Kasumi-1 (cell line): Measurements from ENCODE around the gene CCSAP.
"Not testable (repeated sequence)": the region's sequence is repeated elsewhere in the genome, so short reads cannot be mapped to it uniquely, and the experiment has no call there.

ENCODE experiments used
- DNase-seq, 2 experiments: peaks; one replicate each; lab custom pipeline; 2025; lab: John Stamatoyannopoulos, UW

CCSAP gene

GRCh38 chr1:229325853-229326487 lies 16.9 kb downstream of the CCSAP start:
- no peak for DNase-seq

GRCh38 chr1:229325401-229325800 lies 17.4 kb downstream of the CCSAP start:
- DNase-seq: no peak

- DNase-seq: no peak
Measured at GRCh38 chr1:229323885-229324553, 18.8 kb downstream of the CCSAP start.

- DNase-seq: peak; percentile 25 to 48
Measured at GRCh38 chr1:229323201-229323600, 19.6 kb downstream of the CCSAP start.

GRCh38 chr1:229319487-229319886 lies 23.4 kb downstream of the CCSAP start:
- no peak for DNase-seq

- no peak for DNase-seq
Measured at GRCh38 chr1:229318056-229318455, 24.8 kb downstream of the CCSAP start.

- DNase-seq: no peak
Measured at GRCh38 chr1:229316166-229316565, 26.7 kb downstream of the CCSAP start.

- DNase-seq: no peak
Measured at GRCh38 chr1:229310833-229311232, 32.0 kb downstream of the CCSAP start.

GRCh38 chr1:229309684-229310083 lies 33.2 kb downstream of the CCSAP start:
- no peak for DNase-seq

- DNase-seq: no peak
Measured at GRCh38 chr1:229309074-229309473, 33.8 kb downstream of the CCSAP start.

- no peak for DNase-seq
Measured at GRCh38 chr1:229305392-229305791, 37.5 kb downstream of the CCSAP start.

- no peak for DNase-seq
Measured at GRCh38 chr1:229303855-229304254, 39.0 kb downstream of the CCSAP start.

GRCh38 chr1:229302740-229303139 lies 40.1 kb downstream of the CCSAP start:
- DNase-seq: no peak

GRCh38 chr1:229300099-229300757 lies 42.6 kb downstream of the CCSAP start:
- no peak for DNase-seq

- no peak for DNase-seq
Measured at GRCh38 chr1:229298887-229299503, 43.9 kb downstream of the CCSAP start.

- no peak for DNase-seq
Measured at GRCh38 chr1:229298420-229298819, 44.4 kb downstream of the CCSAP start.

GRCh38 chr1:229297746-229298145 lies 45.1 kb downstream of the CCSAP start:
- no peak for DNase-seq

- DNase-seq: no peak
Measured at GRCh38 chr1:229296541-229296941, 46.3 kb downstream of the CCSAP start.

- DNase-seq: no peak
Measured at GRCh38 chr1:229295745-229296144, 47.1 kb downstream of the CCSAP start.

GRCh38 chr1:229293528-229294204 lies 49.2 kb downstream of the CCSAP start:
- no peak for DNase-seq

GRCh38 chr1:229291686-229292085 lies 51.2 kb downstream of the CCSAP start:
- DNase-seq: not testable (repeated sequence)

- DNase-seq: no peak
Measured at GRCh38 chr1:229288516-229288915, 54.3 kb downstream of the CCSAP start.
